SK-N-SH (cell line): Measurements from ENCODE around the gene ZNF576.

Experiments
- CTCF ChIP-seq: fragments of 200-600 bp; sonication (generic); IDR thresholded peaks from 2 replicates; pipeline ENCODE4 v1.6.1; 2017; ENCODE audit warnings: antibody characterized with exemption, mild to moderate bottlenecking, moderate library complexity
- EP300 ChIP-seq, 2 experiments: IDR thresholded peaks; 2 replicates each; pipeline versions ENCODE4 v1.4.0 to v1.6.1; 2012; ENCODE audit warnings: borderline replicate concordance in 1 of 2, low read depth in 1 of 2, low read length in 1 of 2
- GABPA ChIP-seq: IDR thresholded peaks from 2 replicates; pipeline ENCODE4 v1.4.0; 2012; ENCODE audit warnings: low read depth, mild to moderate bottlenecking
- IRF3 ChIP-seq: fragments of 150-350 bp; IDR thresholded peaks from 2 replicates; pipeline ENCODE4 v1.6.1; 2016; ENCODE audit warnings: mild to moderate bottlenecking, low read depth, low read length
- REST ChIP-seq: IDR thresholded peaks from 2 replicates; pipeline ENCODE4 v1.6.1; 2012; ENCODE audit warnings: mild to moderate bottlenecking, low read depth, low read length, moderate library complexity
- RFX5 ChIP-seq: IDR thresholded peaks from 2 replicates; pipeline ENCODE4 v1.6.1; 2012; ENCODE audit warnings: mild to moderate bottlenecking, improper control_type of control experiment, low read length
- RXRA ChIP-seq: IDR thresholded peaks from 2 replicates; pipeline ENCODE4 v1.4.0; 2012; ENCODE audit warnings: low read depth, mild to moderate bottlenecking, borderline replicate concordance

GRCh38 chr19:43622956-43623355 is 26.6 kb downstream of the ZNF576 start:
- TF ChIP-seq RFX5 (no peak), IRF3 (no peak), REST (no peak), GABPA (no peak), CTCF (no peak), EP300 (IDR thresholded peaks at IDR 0.05; ENCODE audit: borderline replicate concordance in 1 of 2, low read depth in 1 of 2, low read length in 1 of 2) (no peak), RXRA (no peak)
